IPS-18c (cell line): Measurements from ENCODE around the gene FAM20C.
"Not testable (repeated sequence)": the region's sequence is repeated elsewhere in the genome, so short reads cannot be mapped to it uniquely, and the experiment has no call there.

Experiments used
- H3K4me3 ChIP-seq: 2 replicates; pipeline ENCODE4 v1.7.0; 2013; ENCODE audit warnings: low read depth, mild to moderate bottlenecking, low read length, moderate library complexity; ENCODE audit not compliant: insufficient read depth
- H3K9me3 ChIP-seq: one replicate; pipeline ENCODE4 v1.6.1; 2013; ENCODE audit warnings: mild to moderate bottlenecking, low read length, moderate library complexity; ENCODE audit not compliant: control insufficient read depth, insufficient read depth

The FAM20C gene

GRCh38 chr7:195830-196128 is 3.4 kb downstream of the FAM20C start:
- no peak overlapping the region for H3K4me3 ChIP-seq
- H3K9me3 ChIP-seq: peaks cover 2% of the 10 kb centered on the region

GRCh38 chr7:196283-196682 is 3.9 kb downstream of the FAM20C start:
- Histone ChIP-seq H3K4me3 (no peak overlapping the region), H3K9me3 (peaks cover 2% of the 10 kb centered on the region)

- Histone ChIP-seq H3K9me3 (peaks cover 2% of the 10 kb centered on the region), H3K4me3 (no peak overlapping the region)
Measured at GRCh38 chr7:196778-197321, 4.5 kb downstream of the FAM20C start.

GRCh38 chr7:197413-198335 is 5.3 kb downstream of the FAM20C start:
- Histone ChIP-seq H3K4me3 (no peak overlapping the region), H3K9me3 (peaks cover 2% of the 10 kb centered on the region)

- Histone ChIP-seq H3K9me3 (peaks cover 2% of the 10 kb centered on the region), H3K4me3 (no peak overlapping the region)
Measured at GRCh38 chr7:199483-200249, 7.3 kb downstream of the FAM20C start.

- H3K4me3 ChIP-seq: no peak overlapping the region
- H3K9me3 ChIP-seq: peaks cover 2% of the 10 kb centered on the region
Measured at GRCh38 chr7:200290-200689, 7.9 kb downstream of the FAM20C start.

GRCh38 chr7:200704-201103 is 8.3 kb downstream of the FAM20C start:
- Histone ChIP-seq H3K4me3 (no peak overlapping the region), H3K9me3 (no peaks in the 10 kb centered on the region)

- no peak overlapping the region for H3K4me3 ChIP-seq
- no peaks in the 10 kb centered on the region for H3K9me3 ChIP-seq
Measured at GRCh38 chr7:204326-204725, 12.0 kb downstream of the FAM20C start.

GRCh38 chr7:205115-206010 is 13.0 kb downstream of the FAM20C start:
- Histone ChIP-seq H3K9me3 (no peaks in the 10 kb centered on the region), H3K4me3 (no peak overlapping the region)

- H3K9me3 ChIP-seq: not testable (repeated sequence)
Measured at GRCh38 chr7:206351-206750, 14.0 kb downstream of the FAM20C start.

GRCh38 chr7:207418-208129 is 15.2 kb downstream of the FAM20C start:
- H3K9me3 ChIP-seq: peaks cover 2% of the 10 kb centered on the region
- H3K4me3 ChIP-seq: no peak overlapping the region

More at GRCh38 chr7:206351-206750, 14.0 kb downstream of the FAM20C start:
- H3K4me3 ChIP-seq: not testable (repeated sequence)

GRCh38 chr7:208130-208673 is 15.8 kb downstream of the FAM20C start:
- H3K4me3 ChIP-seq: no peak overlapping the region
- H3K9me3 ChIP-seq: peaks cover 2% of the 10 kb centered on the region

GRCh38 chr7:208816-209215 is 16.4 kb downstream of the FAM20C start:
- H3K4me3 ChIP-seq: no peak overlapping the region
- peaks cover 2% of the 10 kb centered on the region for H3K9me3 ChIP-seq

- Histone ChIP-seq H3K9me3 (peaks cover 2% of the 10 kb centered on the region), H3K4me3 (no peak overlapping the region)
Measured at GRCh38 chr7:209416-209815, 17.0 kb downstream of the FAM20C start.

- Histone ChIP-seq H3K4me3 (no peak overlapping the region), H3K9me3 (peaks cover 2% of the 10 kb centered on the region)
Measured at GRCh38 chr7:209906-210305, 17.5 kb downstream of the FAM20C start.

- H3K9me3 ChIP-seq: peaks cover 2% of the 10 kb centered on the region
Measured at GRCh38 chr7:210401-210925, 18.1 kb downstream of the FAM20C start.

More at GRCh38 chr7:210401-210925, 18.1 kb downstream of the FAM20C start:
- H3K4me3 ChIP-seq: no peak overlapping the region
